Fibroblast of lung (primary cell): ENCODE results near the gene DUSP3. TPM values are rescaled to one million over a fixed set of nuclear protein-coding genes. Genes with fewer than 3 reads are reported as not detected.

ENCODE experiments used
- DNase-seq, 2 donors: peaks; one replicate each; pipeline versions ENCODE4 v3.0.0 to v3.0.0-alpha.2; 2010; ENCODE audit warnings: low read depth in 2 of 2
- H2AFZ ChIP-seq: 2 replicates; pipeline ENCODE4 v1.5.1; 2012; ENCODE audit warnings: low read length, control low read depth, inconsistent platforms
- H3K27ac ChIP-seq: 2 replicates; pipeline ENCODE4 v1.5.1; 2011; ENCODE audit warnings: low read length, control low read depth; ENCODE audit not compliant: insufficient read depth
- H3K27me3 ChIP-seq: 2 replicates; pipeline ENCODE4 v1.5.1; 2011; ENCODE audit warnings: mild to moderate bottlenecking, low read length; ENCODE audit not compliant: control insufficient read depth, insufficient read depth
- H3K36me3 ChIP-seq: 2 replicates; pipeline ENCODE4 v1.5.1; 2011; ENCODE audit warnings: low read length; ENCODE audit not compliant: control insufficient read depth, insufficient read depth
- H3K4me1 ChIP-seq: 2 replicates; pipeline ENCODE4 v1.5.1; 2011; ENCODE audit warnings: low read length; ENCODE audit not compliant: control insufficient read depth, insufficient read depth; ENCODE audit errors: extremely low read depth
- H3K4me2 ChIP-seq: 2 replicates; pipeline ENCODE4 v1.5.1; 2011; ENCODE audit warnings: low read length, control low read depth; ENCODE audit not compliant: insufficient read depth; ENCODE audit errors: extremely low read depth
- H3K4me3 ChIP-seq, 4 experiments: fragments of 200-600 bp in 1 of 4; sonication (generic) in 1 of 4; replicated peaks in 1 of 4; 2 replicates each; pipeline ENCODE4 v1.5.1; 2011 to 2016; ENCODE audit warnings: low read length in 4 of 4, low read depth in 3 of 4, mild to moderate bottlenecking in 3 of 4, control low read depth in 2 of 4, inconsistent platforms in 1 of 4, mixed read lengths in 1 of 4; ENCODE audit not compliant: insufficient read depth in 1 of 4; ENCODE audit errors: control extremely low read depth in 1 of 4
- H3K79me2 ChIP-seq: 2 replicates; pipeline ENCODE4 v1.5.1; 2012; ENCODE audit warnings: mild to moderate bottlenecking, low read length, inconsistent platforms; ENCODE audit not compliant: control insufficient read depth, insufficient read depth
- H3K9ac ChIP-seq: 2 replicates; pipeline ENCODE4 v1.5.1; 2011; ENCODE audit warnings: mild to moderate bottlenecking, low read length, control low read depth; ENCODE audit not compliant: insufficient read depth
- H3K9me3 ChIP-seq: 2 replicates; pipeline ENCODE4 v1.5.1; 2012; ENCODE audit warnings: low read depth, low read length; ENCODE audit not compliant: control insufficient read depth, insufficient read depth
- H4K20me1 ChIP-seq: 2 replicates; pipeline ENCODE4 v1.5.1; 2011; ENCODE audit warnings: low read length; ENCODE audit not compliant: control insufficient read depth, insufficient read depth; ENCODE audit errors: extremely low read depth
- CTCF ChIP-seq, 2 donors: IDR thresholded peaks in 1 of 2; conservative IDR thresholded peaks in 1 of 2; 1 replicate in 1 of 2; 2 replicates in 1 of 2; pipeline ENCODE4 v1.5.1; 2011 to 2012; ENCODE audit warnings: low read length in 2 of 2, control low read depth in 1 of 2, inconsistent platforms in 1 of 2, low read depth in 1 of 2, mild to moderate bottlenecking in 1 of 2
- EZH2 ChIP-seq: IDR thresholded peaks from 2 replicates; pipeline ENCODE4 v1.5.1; 2012; ENCODE audit warnings: low read length, control low read depth, mild to moderate bottlenecking; ENCODE audit errors: missing control alignments
- polyA plus RNA-seq, 2 donors: library from polyadenylated mRNA; depleted of rRNA in 1 of 2; stranded (reverse) in 1 of 2; unstranded in 1 of 2; fragments of >200 nt; gene quantifications; 2 replicates each; pipeline ENCODE4 v1.2.1, GENCODE V29; 2011 to 2012; ENCODE audit warnings: missing spikeins in 1 of 2
- total RNA-seq: library from RNA; depleted of rRNA; stranded (reverse); fragments of >200 nt; gene quantifications from 2 replicates; pipeline ENCODE4 v1.2.1, GENCODE V29; 2014

The DUSP3 gene
- total and polyA plus RNA-seq, 2 donors (not counting 1 experiment from before 2014, with no cell fraction given): 51.2 to 55.9 TPM

GRCh38 chr17:43768382-43768781, 10.4 kb downstream of the DUSP3 start:
- Histone ChIP-seq H4K20me1 (no peaks in the 10 kb centered on the region), H3K4me2 (no peak overlapping the region), H3K4me3 (no peak overlapping the region), H3K27ac (no peak overlapping the region), H3K27me3 (no peaks in the 10 kb centered on the region), H3K4me1 (no peaks in the 10 kb centered on the region), H3K9ac (no peak overlapping the region), H3K79me2 (no peaks in the 10 kb centered on the region), H3K9me3 (no peaks in the 10 kb centered on the region), H3K36me3 (peaks cover 13% of the 10 kb centered on the region), H2AFZ (no peak overlapping the region)
- TF ChIP-seq EZH2: no peak
- no peak for TF ChIP-seq CTCF (conservative IDR thresholded peaks at IDR 0.05 in 1 of 2, IDR thresholded peaks at IDR 0.05 in 1 of 2; ENCODE audit: low read depth in 1 of 2, low read length in 2 of 2)
- no peak for DNase-seq

- no peak overlapping the region for H3K4me2 ChIP-seq
- no peaks in the 10 kb centered on the region for H3K4me1 ChIP-seq
- no peak overlapping the region for H2AFZ ChIP-seq
- H3K9ac ChIP-seq: no peak overlapping the region
- DNase-seq: no peak
- no peaks in the 10 kb centered on the region for H3K9me3 ChIP-seq
- H3K4me3 ChIP-seq: no peak overlapping the region
- no peaks in the 10 kb centered on the region for H3K79me2 ChIP-seq
- H3K27ac ChIP-seq: no peak overlapping the region
- TF ChIP-seq EZH2 (no peak), CTCF (conservative IDR thresholded peaks at IDR 0.05 in 1 of 2, IDR thresholded peaks at IDR 0.05 in 1 of 2; ENCODE audit: low read depth in 1 of 2, low read length in 2 of 2) (no peak)
- no peaks in the 10 kb centered on the region for H3K27me3 ChIP-seq
- H4K20me1 ChIP-seq: no peaks in the 10 kb centered on the region
- H3K36me3 ChIP-seq: peaks cover 6% of the 10 kb centered on the region
Measured at GRCh38 chr17:43767713-43768059, 11.1 kb downstream of the DUSP3 start.

- DNase-seq: no peak
- no peak overlapping the region for H2AFZ ChIP-seq
- H3K9ac ChIP-seq: no peak overlapping the region
- no peaks in the 10 kb centered on the region for H4K20me1 ChIP-seq
- H3K36me3 ChIP-seq: peaks cover 3% of the 10 kb centered on the region
- no peaks in the 10 kb centered on the region for H3K27me3 ChIP-seq
- H3K27ac ChIP-seq: no peak overlapping the region
- H3K9me3 ChIP-seq: no peaks in the 10 kb centered on the region
- TF ChIP-seq CTCF (conservative IDR thresholded peaks at IDR 0.05 in 1 of 2, IDR thresholded peaks at IDR 0.05 in 1 of 2; ENCODE audit: low read depth in 1 of 2, low read length in 2 of 2) (no peak), EZH2 (no peak)
- no peaks in the 10 kb centered on the region for H3K4me1 ChIP-seq
- no peaks in the 10 kb centered on the region for H3K79me2 ChIP-seq
- H3K4me3 ChIP-seq: no peak overlapping the region
- no peak overlapping the region for H3K4me2 ChIP-seq
Measured at GRCh38 chr17:43767053-43767712, 11.6 kb downstream of the DUSP3 start.
